Measurements from ENCODE around the gene RNU6-7. TPM values are rescaled to one million over a fixed set of nuclear protein-coding genes. Genes with fewer than 3 reads are reported as not detected.

Gene RNU6-7
- total and polyA plus RNA-seq, 10 of the 15 experiments (the other 5 are each of a cell fraction or from before 2014, with no cell fraction given) = not detected

- no peak for ATAC-seq
- no peak overlapping the region for H3K4me2 ChIP-seq (ENCODE audit: control insufficient read depth, insufficient read depth)
- RAD21 ChIA-PET (ENCODE audit: unreplicated experiment) = interaction anchor here (1.0 to 5.8 kb wide), 9 partner anchors 21 to 739 kb away, joined by 3 to 99 read pairs (median 4); partner anchors contain the start of gene RNU6-8
- no peak overlapping the region for H3K9ac ChIP-seq (ENCODE audit: control insufficient read depth, insufficient read depth, low read length)
- H4K20me1 ChIP-seq (ENCODE audit: control insufficient read depth, insufficient read depth) = no peaks in the 10 kb centered on the region
- in situ Hi-C loops (cut with MboI) = loop anchor here (5.0 kb wide), 1 partner anchor 178 kb away; no protein-coding TSS in a partner anchor
- CTCF ChIA-PET = interaction anchor here (0.6 to 11.7 kb wide), 22 partner anchors 8 to 745 kb away, joined by 3 to 300 read pairs (median 4); partner anchors contain the start of gene ARHGAP5
- H3K27me3 ChIP-seq (replicated peaks in 1 of 2; ENCODE audit: control insufficient read depth in 2 of 2, insufficient read depth in 2 of 2, low read length in 1 of 2) = no peaks in the 10 kb centered on the region
- TF ChIP-seq KAT2A (conservative IDR thresholded peaks at IDR 0.05; ENCODE audit: control insufficient read depth, low read depth, low read length) (no peak), NRF1 (conservative IDR thresholded peaks at IDR 0.05; ENCODE audit: low read depth, low read length) (no peak), JUNB (IDR thresholded peaks at IDR 0.05) (no peak), SPI1 (IDR thresholded peaks at IDR 0.05; ENCODE audit: borderline replicate concordance, insufficient read depth, low read depth, low read length) (no peak), TCF3 (IDR thresholded peaks at IDR 0.05; ENCODE audit: borderline replicate concordance, insufficient read depth, low read depth, low read length) (no peak), CHD1 (IDR thresholded peaks at IDR 0.05; ENCODE audit: low read depth, low read length) (no peak), ASH2L (IDR thresholded peaks at IDR 0.05; ENCODE audit: borderline replicate concordance, low read depth) (no peak), IKZF2 (IDR thresholded peaks at IDR 0.05) (no peak), ZNF622 (IDR thresholded peaks at IDR 0.05) (no peak), ZBED1 (IDR thresholded peaks at IDR 0.05; ENCODE audit: borderline replicate concordance) (no peak), BACH1 (IDR thresholded peaks at IDR 0.05; ENCODE audit: borderline replicate concordance) (no peak)
- TF ChIP-seq, protein P1, sequence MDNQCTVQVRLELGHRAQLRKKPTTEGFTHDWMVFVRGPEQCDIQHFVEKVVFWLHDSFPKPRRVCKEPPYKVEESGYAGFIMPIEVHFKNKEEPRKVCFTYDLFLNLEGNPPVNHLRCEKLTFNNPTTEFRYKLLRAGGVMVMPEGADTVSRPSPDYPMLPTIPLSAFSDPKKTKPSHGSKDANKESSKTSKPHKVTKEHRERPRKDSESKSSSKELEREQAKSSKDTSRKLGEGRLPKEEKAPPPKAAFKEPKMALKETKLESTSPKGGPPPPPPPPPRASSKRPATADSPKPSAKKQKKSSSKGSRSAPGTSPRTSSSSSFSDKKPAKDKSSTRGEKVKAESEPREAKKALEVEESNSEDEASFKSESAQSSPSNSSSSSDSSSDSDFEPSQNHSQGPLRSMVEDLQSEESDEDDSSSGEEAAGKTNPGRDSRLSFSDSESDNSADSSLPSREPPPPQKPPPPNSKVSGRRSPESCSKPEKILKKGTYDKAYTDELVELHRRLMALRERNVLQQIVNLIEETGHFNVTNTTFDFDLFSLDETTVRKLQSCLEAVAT (IDR thresholded peaks at IDR 0.05) = no peak
- TF ChIP-seq, protein P2, sequence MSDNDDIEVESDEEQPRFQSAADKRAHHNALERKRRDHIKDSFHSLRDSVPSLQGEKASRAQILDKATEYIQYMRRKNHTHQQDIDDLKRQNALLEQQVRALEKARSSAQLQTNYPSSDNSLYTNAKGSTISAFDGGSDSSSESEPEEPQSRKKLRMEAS (IDR thresholded peaks at IDR 0.05; ENCODE audit: low read depth, low read length) = no peak
- TF ChIP-seq, protein P3, sequence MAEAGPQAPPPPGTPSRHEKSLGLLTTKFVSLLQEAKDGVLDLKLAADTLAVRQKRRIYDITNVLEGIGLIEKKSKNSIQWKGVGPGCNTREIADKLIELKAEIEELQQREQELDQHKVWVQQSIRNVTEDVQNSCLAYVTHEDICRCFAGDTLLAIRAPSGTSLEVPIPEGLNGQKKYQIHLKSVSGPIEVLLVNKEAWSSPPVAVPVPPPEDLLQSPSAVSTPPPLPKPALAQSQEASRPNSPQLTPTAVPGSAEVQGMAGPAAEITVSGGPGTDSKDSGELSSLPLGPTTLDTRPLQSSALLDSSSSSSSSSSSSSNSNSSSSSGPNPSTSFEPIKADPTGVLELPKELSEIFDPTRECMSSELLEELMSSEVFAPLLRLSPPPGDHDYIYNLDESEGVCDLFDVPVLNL (IDR thresholded peaks at IDR 0.05; ENCODE audit: low read depth, low read length) = no peak
- TF ChIP-seq, protein P4, sequence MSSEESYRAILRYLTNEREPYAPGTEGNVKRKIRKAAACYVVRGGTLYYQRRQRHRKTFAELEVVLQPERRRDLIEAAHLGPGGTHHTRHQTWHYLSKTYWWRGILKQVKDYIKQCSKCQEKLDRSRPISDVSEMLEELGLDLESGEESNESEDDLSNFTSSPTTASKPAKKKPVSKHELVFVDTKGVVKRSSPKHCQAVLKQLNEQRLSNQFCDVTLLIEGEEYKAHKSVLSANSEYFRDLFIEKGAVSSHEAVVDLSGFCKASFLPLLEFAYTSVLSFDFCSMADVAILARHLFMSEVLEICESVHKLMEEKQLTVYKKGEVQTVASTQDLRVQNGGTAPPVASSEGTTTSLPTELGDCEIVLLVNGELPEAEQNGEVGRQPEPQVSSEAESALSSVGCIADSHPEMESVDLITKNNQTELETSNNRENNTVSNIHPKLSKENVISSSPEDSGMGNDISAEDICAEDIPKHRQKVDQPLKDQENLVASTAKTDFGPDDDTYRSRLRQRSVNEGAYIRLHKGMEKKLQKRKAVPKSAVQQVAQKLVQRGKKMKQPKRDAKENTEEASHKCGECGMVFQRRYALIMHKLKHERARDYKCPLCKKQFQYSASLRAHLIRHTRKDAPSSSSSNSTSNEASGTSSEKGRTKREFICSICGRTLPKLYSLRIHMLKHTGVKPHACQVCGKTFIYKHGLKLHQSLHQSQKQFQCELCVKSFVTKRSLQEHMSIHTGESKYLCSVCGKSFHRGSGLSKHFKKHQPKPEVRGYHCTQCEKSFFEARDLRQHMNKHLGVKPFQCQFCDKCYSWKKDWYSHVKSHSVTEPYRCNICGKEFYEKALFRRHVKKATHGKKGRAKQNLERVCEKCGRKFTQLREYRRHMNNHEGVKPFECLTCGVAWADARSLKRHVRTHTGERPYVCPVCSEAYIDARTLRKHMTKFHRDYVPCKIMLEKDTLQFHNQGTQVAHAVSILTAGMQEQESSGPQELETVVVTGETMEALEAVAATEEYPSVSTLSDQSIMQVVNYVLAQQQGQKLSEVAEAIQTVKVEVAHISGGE (CRISPR knock-in tag; IDR thresholded peaks at IDR 0.05) = no peak
- POLR2A ChIA-PET = interaction anchor here (0.6 kb wide), 1 partner anchor 209 kb away, joined by 3 read pairs; no protein-coding TSS in a partner anchor
- no peak for DNase-seq (ENCODE audit: low read depth, low spot score)
- no peaks in the 10 kb centered on the region for H3K4me1 ChIP-seq (ENCODE audit: control insufficient read depth, insufficient read depth, low read length)
- no peak overlapping the region for H3K27ac ChIP-seq (ENCODE audit: control insufficient read depth, insufficient read depth)
- no peak for FAIRE-seq
- 39% methylated on average over 3 of the region's 3 CpGs for WGBS (ENCODE audit: insufficient coverage, insufficient replicate concordance, low lambda C conversion rate, missing lambda C conversion rate)
- H3K4me3 ChIP-seq = no peak overlapping the region
- H3K9me3 ChIP-seq (replicated peaks; ENCODE audit: control insufficient read depth, insufficient read depth, low read length) = no peaks in the 10 kb centered on the region
- SMC1A ChIA-PET (ENCODE audit: uncharacterized antibody, unreplicated experiment) = interaction anchor here (0.7 to 7.6 kb wide), 16 partner anchors 8 to 793 kb away, joined by 3 to 154 read pairs (median 5); partner anchors contain the start of gene DTD2
- H3K79me2 ChIP-seq (ENCODE audit: control insufficient read depth, insufficient read depth, low read length) = no peaks in the 10 kb centered on the region
- intact Hi-C loops (cut with micrococcal nuclease; ENCODE audit: unreplicated experiment) = no loop called here
- H2AFZ ChIP-seq (ENCODE audit: control insufficient read depth, low read depth, low read length) = no peak overlapping the region
- no peaks in the 10 kb centered on the region for H3K36me3 ChIP-seq (ENCODE audit: control insufficient read depth in 2 of 2, insufficient read depth in 2 of 2, low read length in 1 of 2)
- BruUV-seq (replicated peaks) = no TSS peak
Measured at GRCh38 chr14:32250681-32251080, 48.8 kb downstream of the RNU6-7 start.

All from GM12878 (cell line).